AG08395 (cell line): ENCODE measurements around the gene ADORA2B.
"Not testable (repeated sequence)": the region's sequence is repeated elsewhere in the genome, so short reads cannot be mapped to it uniquely, and the experiment has no call there.

Source experiments
- DNase-seq: peaks from one replicate; pipeline ENCODE4 v3.0.0; 2012; ENCODE audit warnings: mixed read lengths, low spot score

ADORA2B gene

DNA sequence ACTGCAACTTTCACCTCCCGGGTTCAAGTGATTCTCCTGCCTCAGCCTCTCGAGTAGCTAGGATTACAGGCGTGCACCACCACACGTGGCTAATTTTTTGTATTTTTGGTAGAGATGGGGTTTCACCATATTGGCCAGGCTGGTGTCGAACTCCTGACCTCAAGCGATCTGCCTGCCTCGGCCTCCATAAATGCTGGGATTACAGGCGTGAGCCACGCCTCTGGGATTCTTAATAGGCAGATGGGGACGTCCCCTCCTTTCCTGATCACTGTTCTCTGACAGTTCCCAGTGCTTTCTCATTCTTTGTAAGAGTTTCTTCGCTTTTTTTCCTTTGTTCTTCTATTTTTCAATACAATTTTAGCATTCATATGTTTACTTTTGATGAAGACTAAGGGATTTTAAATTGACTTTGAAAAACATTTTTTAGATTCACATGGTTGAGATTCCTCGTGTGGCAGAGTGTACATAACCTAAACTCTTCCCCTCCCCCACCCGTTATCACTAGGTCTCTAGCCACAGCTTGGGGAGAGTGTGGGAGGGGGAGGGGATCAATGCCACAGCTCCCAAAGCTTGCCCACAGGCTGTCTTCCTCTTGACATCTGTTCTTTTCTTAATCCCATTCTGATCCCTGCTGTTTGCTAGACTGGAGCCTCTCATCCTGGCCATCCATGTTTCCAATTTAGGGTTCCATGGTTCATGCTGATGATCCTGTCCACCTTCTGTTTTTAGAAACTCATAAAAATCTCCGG, 11.0 kb downstream of the ADORA2B start:
- DNase-seq = no peak

DNA sequence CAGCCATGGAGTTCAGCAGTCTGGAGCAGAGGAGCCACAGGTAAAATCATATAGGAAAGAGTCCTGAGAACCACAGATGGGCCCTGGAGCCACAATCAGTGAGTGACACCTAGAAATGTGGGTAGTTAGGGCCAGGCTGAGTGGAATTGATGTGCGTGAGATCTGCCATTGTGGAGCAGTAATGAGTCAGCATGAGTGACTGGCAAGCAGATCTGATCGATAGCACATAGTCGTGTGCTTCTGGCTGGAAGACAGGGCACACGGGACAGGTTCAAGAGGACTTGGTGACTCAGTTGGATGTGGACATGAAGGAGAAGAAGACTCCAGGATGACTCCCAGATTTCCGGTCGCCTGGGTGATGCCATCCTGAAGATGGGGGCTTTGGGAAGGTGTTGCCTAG, 12.3 kb downstream of the ADORA2B start:
- no peak for DNase-seq

GRCh38 chr17:15957608-15958307, 12.8 kb downstream of the ADORA2B start:
- no peak for DNase-seq

DNA sequence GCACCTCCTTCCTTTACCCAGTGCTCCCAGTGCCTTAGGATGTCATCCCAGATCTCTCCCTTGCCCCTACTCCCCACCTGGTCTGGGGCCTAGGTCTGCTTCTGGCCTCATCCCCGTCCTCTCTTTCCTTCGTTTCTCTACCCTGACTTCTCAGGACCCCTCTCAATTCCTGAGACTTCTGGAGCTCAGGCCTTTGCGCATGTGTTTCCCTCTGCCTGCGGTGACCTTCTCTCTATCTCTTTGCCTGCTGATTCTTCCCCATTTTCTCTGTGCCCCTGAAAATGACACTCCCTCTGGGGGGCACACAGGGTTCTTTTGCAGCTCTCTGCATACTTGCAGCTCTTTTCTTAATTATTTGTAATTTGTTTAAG, 13.5 kb downstream of the ADORA2B start:
- no peak for DNase-seq

DNA sequence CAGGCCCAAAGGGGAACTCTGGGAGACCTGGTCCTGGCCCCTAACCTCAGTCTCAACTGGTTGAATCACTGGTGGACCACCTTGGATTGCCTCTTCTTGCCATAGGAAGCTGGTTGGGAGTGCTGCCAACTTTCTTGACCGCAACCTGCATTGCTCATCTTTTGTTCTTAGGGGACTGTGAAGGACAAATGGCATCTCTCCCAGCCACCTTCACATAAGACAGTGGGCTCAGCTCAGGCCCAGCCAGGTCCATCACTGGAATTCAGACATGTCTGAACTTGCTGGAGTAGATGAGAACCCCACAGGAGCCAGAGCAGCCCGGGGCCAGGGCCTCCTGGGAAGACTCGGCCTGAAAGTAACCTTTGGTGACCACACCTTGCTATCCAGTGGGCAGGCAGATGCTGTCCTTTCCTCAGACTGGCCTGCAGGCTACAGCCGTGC, 18.8 kb downstream of the ADORA2B start:
- no peak for DNase-seq

- no peak for DNase-seq
Observed at GRCh38 chr17:15965528-15965927, 20.6 kb downstream of the ADORA2B start.

DNA sequence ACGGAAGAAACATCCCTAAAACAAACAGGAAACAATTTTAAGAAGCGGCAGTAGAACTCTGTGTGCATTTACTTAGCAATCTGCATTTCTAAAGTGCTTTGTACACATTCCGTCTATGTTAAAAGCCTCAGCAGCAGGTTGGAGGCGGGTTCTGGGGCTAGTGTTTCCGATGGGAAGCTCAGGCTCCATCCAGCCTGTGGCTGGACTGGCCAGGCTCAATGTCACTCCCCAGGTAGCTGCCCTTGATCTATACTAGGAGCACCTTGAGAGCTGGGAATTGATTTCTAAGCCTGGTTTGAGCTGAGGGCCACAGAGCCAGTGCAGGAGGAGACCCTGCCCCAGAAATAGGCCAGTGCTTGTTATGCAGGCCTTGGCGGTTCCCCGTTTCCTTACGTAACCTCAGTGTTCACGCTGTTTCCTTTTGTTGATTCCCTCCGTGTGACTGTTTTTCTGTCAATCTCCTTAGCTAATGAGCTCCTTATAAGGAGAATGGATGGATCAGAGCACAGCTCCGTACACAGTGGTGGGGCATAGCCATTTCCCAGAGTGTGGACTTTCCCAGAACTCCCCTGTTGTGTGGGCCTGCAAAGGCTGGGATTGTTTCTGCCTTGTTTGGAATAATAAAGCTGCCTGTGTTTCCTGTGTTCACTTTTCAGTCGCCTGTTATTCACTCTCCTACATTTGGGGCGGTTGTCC, 21.4 kb downstream of the ADORA2B start:
- DNase-seq = no peak

GRCh38 chr17:15966879-15967248, 21.9 kb downstream of the ADORA2B start:
- no peak for DNase-seq

- no peak for DNase-seq
Observed at GRCh38 chr17:15967706-15968399, 22.9 kb downstream of the ADORA2B start.

DNA sequence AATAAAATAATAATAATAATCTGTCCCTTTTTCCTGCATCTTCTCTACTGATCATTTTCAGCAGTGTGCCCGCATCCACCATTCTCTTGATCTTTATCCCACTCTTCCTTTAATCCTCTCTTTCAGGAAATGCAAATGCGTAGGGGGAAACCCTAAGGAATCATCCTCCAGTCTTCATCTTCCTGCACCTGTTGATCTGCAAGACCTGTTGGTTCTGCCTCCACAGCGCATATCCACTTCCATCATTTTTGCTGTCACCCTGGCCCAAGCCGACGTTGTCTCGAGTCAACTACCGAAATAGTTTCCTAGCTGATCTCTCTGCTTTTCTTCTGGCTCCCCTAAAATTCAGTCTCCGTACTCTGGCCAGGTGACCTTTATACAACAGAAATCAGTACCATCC, 24.5 kb downstream of the ADORA2B start:
- DNase-seq = no peak

- no peak for DNase-seq
Observed at GRCh38 chr17:15970500-15970899, 25.6 kb downstream of the ADORA2B start.

DNA sequence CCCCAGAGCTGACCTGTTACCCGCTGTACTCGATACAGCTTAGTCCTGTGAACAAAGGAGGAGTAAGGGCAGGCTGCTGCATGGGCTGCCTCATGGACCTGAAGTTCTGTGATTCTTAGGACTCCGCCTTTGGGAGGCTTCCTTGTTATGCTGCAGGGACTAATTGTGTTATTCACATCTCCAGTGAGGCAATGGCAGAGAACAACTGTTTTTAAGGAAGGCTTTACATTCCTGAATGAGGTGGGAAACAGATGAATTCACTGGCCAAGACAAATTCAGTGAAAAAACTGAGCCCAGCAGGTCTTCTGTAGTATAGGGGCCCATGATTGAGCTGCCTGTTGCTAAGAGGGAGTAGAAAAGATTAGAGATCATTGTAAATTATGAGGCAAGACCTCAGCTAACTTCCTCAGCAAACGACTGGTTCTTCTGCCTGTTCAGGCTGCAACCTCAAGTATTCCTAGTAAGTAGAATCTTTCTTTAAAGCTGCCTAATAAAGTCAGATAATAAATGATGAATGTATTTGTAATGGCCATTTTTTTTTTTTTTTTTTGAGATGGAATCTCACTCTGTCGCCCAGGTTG, 26.3 kb downstream of the ADORA2B start:
- no peak for DNase-seq

GRCh38 chr17:15971882-15972281, 27.0 kb downstream of the ADORA2B start:
- no peak for DNase-seq

DNA sequence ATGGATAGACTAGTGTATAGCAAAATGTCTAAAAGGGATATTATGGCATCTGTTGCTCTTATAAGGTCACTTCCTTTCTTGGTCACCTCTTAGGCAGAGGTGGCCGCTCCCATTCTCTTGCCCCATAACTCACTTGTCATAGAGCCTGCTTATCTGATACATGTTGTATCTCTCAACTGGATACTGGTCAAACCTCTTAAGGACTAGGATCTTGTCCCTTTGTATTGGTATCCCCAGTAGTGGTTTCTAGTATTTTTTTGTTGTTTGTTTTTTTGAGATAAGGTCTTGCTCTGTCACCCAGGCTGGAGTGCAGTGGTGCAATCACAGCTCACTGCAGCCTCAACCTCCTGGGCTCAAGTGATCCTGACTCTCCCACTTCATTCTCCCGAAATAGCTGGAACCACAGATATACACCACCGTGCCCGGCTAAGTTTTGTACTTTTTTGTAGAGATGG, 27.6 kb downstream of the ADORA2B start:
- DNase-seq = no peak

GRCh38 chr17:15973016-15973415, 28.1 kb downstream of the ADORA2B start:
- no peak for DNase-seq

DNA sequence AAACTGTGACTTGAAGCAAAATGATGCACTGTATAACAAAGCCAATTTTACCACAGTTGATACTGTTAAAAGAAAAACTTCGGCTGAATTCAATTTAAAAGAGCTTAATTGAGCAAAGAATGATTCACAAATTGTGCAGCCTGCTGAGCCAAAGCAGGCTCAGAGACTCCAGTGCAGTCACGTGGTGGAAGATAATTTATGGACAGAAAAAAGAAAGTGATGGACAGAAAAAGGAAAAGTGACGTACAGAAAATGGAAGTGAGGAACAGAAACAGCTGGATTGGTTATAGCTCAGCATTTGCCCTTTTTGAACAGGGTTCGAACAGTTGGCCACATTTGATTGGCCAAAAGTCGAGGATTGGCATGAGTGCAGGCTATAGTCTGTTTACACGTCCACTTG, 28.9 kb downstream of the ADORA2B start:
- no peak for DNase-seq

GRCh38 chr17:15977894-15978293, 33.0 kb downstream of the ADORA2B start:
- DNase-seq = no peak

DNA sequence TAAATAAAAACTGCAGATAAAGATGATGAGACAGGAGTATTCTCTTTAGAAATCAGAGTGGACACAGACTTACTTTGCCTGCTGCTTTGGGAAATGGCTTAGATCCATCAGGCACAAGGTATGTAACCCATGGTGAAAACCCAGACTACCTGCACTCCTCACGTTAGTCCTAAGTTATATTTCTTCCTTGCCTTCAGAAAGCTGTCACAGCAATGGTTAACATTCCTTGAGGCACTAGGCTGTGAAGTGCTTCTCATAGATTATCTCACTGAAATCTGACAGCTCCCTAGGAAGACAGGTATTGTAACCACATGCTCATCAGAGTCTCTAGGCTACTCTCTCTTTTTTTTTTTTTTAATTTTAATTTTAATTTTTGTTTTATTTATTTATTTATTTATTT, 33.7 kb downstream of the ADORA2B start:
- no peak for DNase-seq

- DNase-seq = not testable (repeated sequence)
Observed at GRCh38 chr17:15979013-15979412, 34.1 kb downstream of the ADORA2B start.

- DNase-seq = no peak
Observed at GRCh38 chr17:15981208-15981607, 36.3 kb downstream of the ADORA2B start.

GRCh38 chr17:15981646-15982580, 37.0 kb downstream of the ADORA2B start:
- peak; percentile 9 for DNase-seq
